GM12878 (cell line): Measurements from ENCODE around the gene MSRB2. TPM values are rescaled to one million over a fixed set of nuclear protein-coding genes. Genes with fewer than 3 reads are reported as not detected.

ENCODE experiments used
- ATAC-seq: fragments of 200-7000 bp; cut with Tn5 transposase; 3 replicates; pipeline ENCODE4 v1.9.1; 2020; ENCODE audit warnings: mild to moderate bottlenecking, moderate library complexity
- BruUV-seq: library from RNA; stranded (reverse); fragments of 400-500 nt; replicated peaks from 2 replicates; lab custom pipeline; 2021; lab: Mats Ljungman, UMichigan
- CTCF ChIA-PET: fragments of 300-600 bp; sonication (Branson Sonifier 250); formaldehyde crosslinking; extraction: SDS; loops from one replicate; lab custom pipeline; 2021; ENCODE audit warnings: inconsistent platforms; lab: Yijun Ruan, JAX
- POLR2A ChIA-PET: fragments of 350-600 bp; formaldehyde crosslinking; extraction: SDS; loops from one replicate; lab custom pipeline; 2021; ENCODE audit warnings: inconsistent platforms; lab: Charles Lee
- RAD21 ChIA-PET: fragments of 300-600 bp; sonication (Branson Sonifier 250); formaldehyde crosslinking; loops from one replicate; lab custom pipeline; 2023; ENCODE audit warnings: antibody characterized with exemption; ENCODE audit not compliant: unreplicated experiment; lab: Charles Lee
- SMC1A ChIA-PET: fragments of 300-600 bp; sonication (Branson Sonifier 250); formaldehyde crosslinking; loops from one replicate; lab custom pipeline; 2023; ENCODE audit not compliant: unreplicated experiment, uncharacterized antibody; lab: Charles Lee
- DNase-seq: peaks from one replicate; pipeline ENCODE4 v3.0.0-alpha.2; 2011; ENCODE audit warnings: low read depth, low spot score
- FAIRE-seq: peaks from 3 replicates; lab custom pipeline; 2011; peaks lifted over from hg19 to GRCh38; lab: Jason Lieb, UNC
- H2AFZ ChIP-seq: 2 replicates; pipeline ENCODE4 v1.6.0; 2011; ENCODE audit warnings: low read depth, low read length, control low read depth; ENCODE audit not compliant: control insufficient read depth
- H3K27ac ChIP-seq: 2 replicates; pipeline ENCODE4 v1.5.1; 2011; ENCODE audit warnings: control low read depth; ENCODE audit not compliant: control insufficient read depth, insufficient read depth
- H3K27me3 ChIP-seq, 2 experiments: replicated peaks in 1 of 2; 2 replicates each; pipeline versions ENCODE4 v1.6.0 to v1.6.1; 2011; ENCODE audit warnings: low read length in 1 of 2; ENCODE audit not compliant: control insufficient read depth in 2 of 2, insufficient read depth in 2 of 2
- H3K36me3 ChIP-seq, 2 experiments: 2 replicates each; pipeline ENCODE4 v1.5.1; 2011; ENCODE audit warnings: low read length in 1 of 2; ENCODE audit not compliant: control insufficient read depth in 2 of 2, insufficient read depth in 2 of 2
- H3K4me1 ChIP-seq: 2 replicates; pipeline ENCODE4 v1.6.1; 2011; ENCODE audit warnings: mild to moderate bottlenecking, low read length, moderate library complexity, mixed read lengths; ENCODE audit not compliant: control insufficient read depth, insufficient read depth
- H3K4me2 ChIP-seq: 2 replicates; pipeline ENCODE4 v1.6.0; 2011; ENCODE audit warnings: control low read depth; ENCODE audit not compliant: control insufficient read depth, insufficient read depth
- H3K4me3 ChIP-seq: fragments of 200-600 bp; sonication (generic); 2 replicates; pipeline ENCODE4 v1.5.1; 2016
- H3K79me2 ChIP-seq: 2 replicates; pipeline ENCODE4 v1.6.0; 2011; ENCODE audit warnings: low read length; ENCODE audit not compliant: control insufficient read depth, insufficient read depth
- H3K9ac ChIP-seq: 2 replicates; pipeline ENCODE4 v1.8.0; 2011; ENCODE audit warnings: low read length, control low read depth, mixed read lengths; ENCODE audit not compliant: control insufficient read depth, insufficient read depth
- H3K9me3 ChIP-seq: replicated peaks from 3 replicates; pipeline ENCODE4 v1.5.1; 2011; ENCODE audit warnings: mild to moderate bottlenecking, low read length; ENCODE audit not compliant: control insufficient read depth, insufficient read depth
- H4K20me1 ChIP-seq: 2 replicates; pipeline ENCODE4 v1.6.0; 2011; ENCODE audit not compliant: control insufficient read depth, insufficient read depth
- ETV6 ChIP-seq, 2 experiments: fragments of 450-650 bp in 1 of 2; IDR thresholded peaks in 1 of 2; conservative IDR thresholded peaks in 1 of 2; 2 replicates each; pipeline ENCODE4 v1.6.1; 2014; ENCODE audit warnings: antibody characterized with exemption in 1 of 2, borderline replicate concordance in 1 of 2, low read depth in 1 of 2, mild to moderate bottlenecking in 1 of 2, moderate library complexity in 1 of 2
- FOS ChIP-seq: IDR thresholded peaks from 3 replicates; pipeline ENCODE4 v1.6.1; 2011; ENCODE audit warnings: borderline replicate concordance; ENCODE audit not compliant: insufficient read length; ENCODE audit errors: extremely low read depth
- FOXM1 ChIP-seq: IDR thresholded peaks from 2 replicates; pipeline ENCODE4 v1.6.1; 2012; ENCODE audit warnings: low read depth, mild to moderate bottlenecking, inconsistent platforms, low read length, moderate library complexity
- KDM1A ChIP-seq: fragments of 200-600 bp; sonication (generic); IDR thresholded peaks from 2 replicates; pipeline ENCODE4 v1.6.1; 2016; ENCODE audit warnings: borderline replicate concordance
- RAD51 ChIP-seq: fragments of 450-650 bp; IDR thresholded peaks from 2 replicates; pipeline ENCODE4 v1.6.1; 2016; ENCODE audit warnings: moderate library complexity, mild to moderate bottlenecking, inconsistent platforms
- TARDBP ChIP-seq: IDR thresholded peaks from 2 replicates; pipeline ENCODE4 v1.6.1; 2016; ENCODE audit warnings: borderline replicate concordance
- WRNIP1 ChIP-seq: IDR thresholded peaks from 2 replicates; pipeline ENCODE4 v1.6.1; 2011; ENCODE audit warnings: low read depth, low read length, improper control_type of control experiment, borderline replicate concordance
- YY1 ChIP-seq: IDR thresholded peaks from 2 replicates; pipeline ENCODE4 v1.6.1; 2011; ENCODE audit warnings: low read depth, mild to moderate bottlenecking, low read length
- ZBED1 ChIP-seq: IDR thresholded peaks from 2 replicates; pipeline ENCODE4 v1.6.1; 2016; ENCODE audit warnings: borderline replicate concordance
- ZZZ3 ChIP-seq: IDR thresholded peaks from 2 replicates; pipeline ENCODE4 v1.6.1; 2011; ENCODE audit warnings: low read depth; ENCODE audit not compliant: control insufficient read depth, insufficient read length
- WGBS: methylation state at CpG from one replicate; pipeline ENCODE4 v1.1.6; 2016; ENCODE audit warnings: low lambda C conversion rate; ENCODE audit not compliant: insufficient replicate concordance, insufficient coverage; ENCODE audit errors: missing lambda C conversion rate; 5-methylcytosine and 5-hydroxymethylcytosine counted together
- in situ Hi-C: fragments of 300-500 bp; cut with MboI; formaldehyde crosslinking; loops from 9 replicates; pipeline ENCODE4 v1.14.3; 2018; ENCODE audit warnings: mixed read lengths
- intact Hi-C: fragments of 100-400 bp; cut with micrococcal nuclease; formaldehyde crosslinking; loops from one replicate; pipeline ENCODE4 v1.14.2; 2022; ENCODE audit not compliant: unreplicated experiment
- polyA plus RNA-seq, 11 experiments: library from polyadenylated mRNA; depleted of rRNA in 4 of 11; unstranded in 6 of 11; stranded (reverse) in 5 of 11; fragments of >200 nt; fragmentation: Nextera tagmentation in 4 of 11; fragmentation: Illumina TruSeq in 1 of 11; extraction: Ambion mirVana in 4 of 11; extraction: Trizol in 1 of 11; gene quantifications; 1 replicate in 1 of 11; 2 replicates in 10 of 11; pipeline versions ENCODE4 v1.2.1 to v1.2.3, GENCODE V29; 2011 to 2016; ENCODE audit warnings: inconsistent platforms in 2 of 11, missing spikeins in 2 of 11, low read depth in 1 of 11
- total RNA-seq, 4 experiments: library from RNA; depleted of rRNA in 3 of 4; stranded (reverse); fragments of >200 nt in 3 of 4; fragmentation: Illumina TruSeq in 1 of 4; extraction: Trizol in 1 of 4; gene quantifications; 2 replicates each; pipeline versions ENCODE4 v1.2.1 to v1.2.3, GENCODE V29; 2013 to 2021
- TF ChIP-seq, protein P1 (sequence below): IDR thresholded peaks from 2 replicates; pipeline ENCODE4 v1.6.1; 2012; ENCODE audit warnings: improper control_type of control experiment, low read depth, low read length; ENCODE audit not compliant: insufficient replicate concordance
- TF ChIP-seq, protein P2 (sequence below): fragments of 450-650 bp; IDR thresholded peaks from 2 replicates; pipeline ENCODE4 v1.6.1; 2017; ENCODE audit warnings: mild to moderate bottlenecking, moderate library complexity

The MSRB2 gene
- total and polyA plus RNA-seq, 10 of the 15 experiments (the other 5 are each of a cell fraction or from before 2014, with no cell fraction given): 1.5 to 18.6 (median 6.2) TPM

DNA sequence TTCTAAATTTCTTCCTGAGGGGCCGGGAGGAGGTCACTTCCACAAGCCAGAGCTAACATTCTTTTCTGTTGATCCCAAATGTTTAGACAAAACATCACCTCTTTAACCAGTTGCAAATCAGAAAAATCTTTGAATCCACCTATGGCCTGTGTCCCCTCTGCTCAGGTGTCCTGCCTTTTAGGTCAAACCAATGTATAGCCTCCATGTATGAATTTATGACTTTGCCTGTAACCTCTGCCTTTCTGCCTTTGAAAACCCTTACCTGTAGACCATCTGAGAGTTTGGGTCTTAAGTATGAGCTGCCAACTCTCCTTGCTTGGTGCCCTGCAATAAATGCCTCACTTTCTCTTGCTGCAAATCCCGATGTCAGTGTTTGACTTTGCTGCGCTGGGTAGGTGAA lies 44.1 kb upstream of the MSRB2 start (continued):
- TF ChIP-seq FOS (no peak), KDM1A (no peak), ZBED1 (no peak)
- TF ChIP-seq, all 136 proteins: peak for 0

DNA sequence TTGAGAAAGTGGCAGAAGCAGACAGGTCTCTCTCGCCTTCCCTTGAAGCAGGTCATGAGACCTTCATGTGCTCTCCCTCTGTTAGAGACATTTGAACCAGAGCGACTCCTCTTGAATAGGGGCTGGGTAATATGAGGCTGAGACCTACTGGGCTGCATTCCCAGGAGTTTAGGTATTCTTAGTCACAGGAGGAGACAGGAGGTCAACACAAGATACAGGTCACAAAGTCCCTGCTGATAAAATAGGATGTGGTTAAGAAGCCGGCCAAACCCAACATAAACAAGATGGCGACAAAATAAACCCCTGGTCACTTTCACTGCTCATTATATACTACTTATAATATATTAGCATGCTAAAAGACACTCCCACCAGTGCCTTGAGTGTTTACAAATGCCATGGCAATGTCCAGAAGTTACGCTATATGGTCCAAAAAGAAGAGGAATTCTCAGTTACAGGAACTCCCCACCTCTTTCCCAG lies 43.5 kb upstream of the MSRB2 start:
- H3K79me2 ChIP-seq: no peaks in the 10 kb centered on the region
- no TSS peak for BruUV-seq
- ChIA-PET CTCF (no interaction called here), POLR2A (no interaction called here), SMC1A (no interaction called here), RAD21 (no interaction called here)
- no peak overlapping the region for H3K4me2 ChIP-seq
- intact Hi-C loops: no loop called here
- H3K9me3 ChIP-seq: no peaks in the 10 kb centered on the region
- FAIRE-seq: no peak
- no peak for ATAC-seq
- in situ Hi-C loops: no loop called here
- WGBS: 72% methylated on average over 5 of the region's 5 CpGs
- no peaks in the 10 kb centered on the region for H3K27me3 ChIP-seq
- no peak overlapping the region for H3K4me3 ChIP-seq
- DNase-seq: no peak
- no peak overlapping the region for H2AFZ ChIP-seq
- no peak overlapping the region for H3K9ac ChIP-seq
- no peaks in the 10 kb centered on the region for H4K20me1 ChIP-seq
- no peaks in the 10 kb centered on the region for H3K4me1 ChIP-seq
- H3K36me3 ChIP-seq: no peaks in the 10 kb centered on the region
- H3K27ac ChIP-seq: no peak overlapping the region
- TF ChIP-seq TARDBP (no peak), ETV6 (conservative IDR thresholded peaks at IDR 0.05 in 1 of 2, IDR thresholded peaks at IDR 0.05 in 1 of 2; ENCODE audit: borderline replicate concordance in 1 of 2, low read depth in 1 of 2) (no peak), WRNIP1 (no peak), FOXM1 (no peak), YY1 (no peak), RAD51 (no peak), ZZZ3 (no peak)
- TF ChIP-seq, protein P1, sequence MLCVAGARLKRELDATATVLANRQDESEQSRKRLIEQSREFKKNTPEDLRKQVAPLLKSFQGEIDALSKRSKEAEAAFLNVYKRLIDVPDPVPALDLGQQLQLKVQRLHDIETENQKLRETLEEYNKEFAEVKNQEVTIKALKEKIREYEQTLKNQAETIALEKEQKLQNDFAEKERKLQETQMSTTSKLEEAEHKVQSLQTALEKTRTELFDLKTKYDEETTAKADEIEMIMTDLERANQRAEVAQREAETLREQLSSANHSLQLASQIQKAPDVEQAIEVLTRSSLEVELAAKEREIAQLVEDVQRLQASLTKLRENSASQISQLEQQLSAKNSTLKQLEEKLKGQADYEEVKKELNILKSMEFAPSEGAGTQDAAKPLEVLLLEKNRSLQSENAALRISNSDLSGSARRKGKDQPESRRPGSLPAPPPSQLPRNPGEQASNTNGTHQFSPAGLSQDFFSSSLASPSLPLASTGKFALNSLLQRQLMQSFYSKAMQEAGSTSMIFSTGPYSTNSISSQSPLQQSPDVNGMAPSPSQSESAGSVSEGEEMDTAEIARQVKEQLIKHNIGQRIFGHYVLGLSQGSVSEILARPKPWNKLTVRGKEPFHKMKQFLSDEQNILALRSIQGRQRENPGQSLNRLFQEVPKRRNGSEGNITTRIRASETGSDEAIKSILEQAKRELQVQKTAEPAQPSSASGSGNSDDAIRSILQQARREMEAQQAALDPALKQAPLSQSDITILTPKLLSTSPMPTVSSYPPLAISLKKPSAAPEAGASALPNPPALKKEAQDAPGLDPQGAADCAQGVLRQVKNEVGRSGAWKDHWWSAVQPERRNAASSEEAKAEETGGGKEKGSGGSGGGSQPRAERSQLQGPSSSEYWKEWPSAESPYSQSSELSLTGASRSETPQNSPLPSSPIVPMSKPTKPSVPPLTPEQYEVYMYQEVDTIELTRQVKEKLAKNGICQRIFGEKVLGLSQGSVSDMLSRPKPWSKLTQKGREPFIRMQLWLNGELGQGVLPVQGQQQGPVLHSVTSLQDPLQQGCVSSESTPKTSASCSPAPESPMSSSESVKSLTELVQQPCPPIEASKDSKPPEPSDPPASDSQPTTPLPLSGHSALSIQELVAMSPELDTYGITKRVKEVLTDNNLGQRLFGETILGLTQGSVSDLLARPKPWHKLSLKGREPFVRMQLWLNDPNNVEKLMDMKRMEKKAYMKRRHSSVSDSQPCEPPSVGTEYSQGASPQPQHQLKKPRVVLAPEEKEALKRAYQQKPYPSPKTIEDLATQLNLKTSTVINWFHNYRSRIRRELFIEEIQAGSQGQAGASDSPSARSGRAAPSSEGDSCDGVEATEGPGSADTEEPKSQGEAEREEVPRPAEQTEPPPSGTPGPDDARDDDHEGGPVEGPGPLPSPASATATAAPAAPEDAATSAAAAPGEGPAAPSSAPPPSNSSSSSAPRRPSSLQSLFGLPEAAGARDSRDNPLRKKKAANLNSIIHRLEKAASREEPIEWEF: no peak
- TF ChIP-seq, protein P2, sequence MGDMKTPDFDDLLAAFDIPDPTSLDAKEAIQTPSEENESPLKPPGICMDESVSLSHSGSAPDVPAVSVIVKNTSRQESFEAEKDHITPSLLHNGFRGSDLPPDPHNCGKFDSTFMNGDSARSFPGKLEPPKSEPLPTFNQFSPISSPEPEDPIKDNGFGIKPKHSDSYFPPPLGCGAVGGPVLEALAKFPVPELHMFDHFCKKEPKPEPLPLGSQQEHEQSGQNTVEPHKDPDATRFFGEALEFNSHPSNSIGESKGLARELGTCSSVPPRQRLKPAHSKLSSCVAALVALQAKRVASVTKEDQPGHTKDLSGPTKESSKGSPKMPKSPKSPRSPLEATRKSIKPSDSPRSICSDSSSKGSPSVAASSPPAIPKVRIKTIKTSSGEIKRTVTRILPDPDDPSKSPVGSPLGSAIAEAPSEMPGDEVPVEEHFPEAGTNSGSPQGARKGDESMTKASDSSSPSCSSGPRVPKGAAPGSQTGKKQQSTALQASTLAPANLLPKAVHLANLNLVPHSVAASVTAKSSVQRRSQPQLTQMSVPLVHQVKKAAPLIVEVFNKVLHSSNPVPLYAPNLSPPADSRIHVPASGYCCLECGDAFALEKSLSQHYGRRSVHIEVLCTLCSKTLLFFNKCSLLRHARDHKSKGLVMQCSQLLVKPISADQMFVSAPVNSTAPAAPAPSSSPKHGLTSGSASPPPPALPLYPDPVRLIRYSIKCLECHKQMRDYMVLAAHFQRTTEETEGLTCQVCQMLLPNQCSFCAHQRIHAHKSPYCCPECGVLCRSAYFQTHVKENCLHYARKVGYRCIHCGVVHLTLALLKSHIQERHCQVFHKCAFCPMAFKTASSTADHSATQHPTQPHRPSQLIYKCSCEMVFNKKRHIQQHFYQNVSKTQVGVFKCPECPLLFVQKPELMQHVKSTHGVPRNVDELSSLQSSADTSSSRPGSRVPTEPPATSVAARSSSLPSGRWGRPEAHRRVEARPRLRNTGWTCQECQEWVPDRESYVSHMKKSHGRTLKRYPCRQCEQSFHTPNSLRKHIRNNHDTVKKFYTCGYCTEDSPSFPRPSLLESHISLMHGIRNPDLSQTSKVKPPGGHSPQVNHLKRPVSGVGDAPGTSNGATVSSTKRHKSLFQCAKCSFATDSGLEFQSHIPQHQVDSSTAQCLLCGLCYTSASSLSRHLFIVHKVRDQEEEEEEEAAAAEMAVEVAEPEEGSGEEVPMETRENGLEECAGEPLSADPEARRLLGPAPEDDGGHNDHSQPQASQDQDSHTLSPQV: no peak
